Lower lobe of right lung (tissue), 2 donors: ENCODE measurements around the gene SNRK. TPM values are rescaled to one million over a fixed set of nuclear protein-coding genes. Genes with fewer than 3 reads are reported as not detected.

Experiments used
- ATAC-seq, 2 donors: fragments of 200-7000 bp; cut with Tn5 transposase; one replicate each; pipeline ENCODE4 v1.9.1; 2020 to 2022; ENCODE audit warnings: mild to moderate bottlenecking in 2 of 2, moderate library complexity in 2 of 2
- DNase-seq: peaks from one replicate; pipeline ENCODE4 v3.0.0-alpha.2; 2020
- H3K27ac ChIP-seq: fragments of 200-600 bp; one replicate; pipeline ENCODE4 v1.8.0; 2022
- H3K27me3 ChIP-seq: fragments of 200-600 bp; one replicate; pipeline ENCODE4 v1.8.0; 2022; ENCODE audit warnings: low read depth
- H3K36me3 ChIP-seq: fragments of 200-600 bp; one replicate; pipeline ENCODE4 v1.8.0; 2022; ENCODE audit warnings: mild to moderate bottlenecking
- H3K4me1 ChIP-seq: fragments of 200-600 bp; one replicate; pipeline ENCODE4 v1.8.0; 2022
- H3K4me3 ChIP-seq: fragments of 200-600 bp; one replicate; pipeline ENCODE4 v1.8.0; 2022; ENCODE audit warnings: mild to moderate bottlenecking
- H3K9me3 ChIP-seq: fragments of 200-600 bp; one replicate; pipeline ENCODE4 v1.8.0; 2022
- CTCF ChIP-seq: fragments of 200-600 bp; IDR thresholded peaks from one replicate; pipeline ENCODE4 v1.8.0; 2022; ENCODE audit warnings: antibody characterized with exemption, mild to moderate bottlenecking
- intact Hi-C: fragments of 100-400 bp; cut with DNase I; formaldehyde crosslinking; loops from one replicate; pipeline ENCODE4 v1.11.0; 2022
- total RNA-seq: library from RNA; stranded (reverse); fragmentation: NEBNext Ultra II Directional; extraction: Animal tissue kit (Norgen Biotek cat#: 25700); gene quantifications from one replicate; pipeline ENCODE4 v1.2.1, GENCODE V29; 2021
- donor health status: DM: no; HTN: yes; CAD: no; lungs with severe emphysema.

The SNRK gene
- total RNA-seq, 1 donor from 2014 or later, result 55.1 TPM

GRCh38 chr3:43253294-43253693 is 33.0 kb upstream of the SNRK start:
- DNase-seq, result no peak
- no peak for TF ChIP-seq CTCF

GRCh38 chr3:43254125-43254524 is 32.2 kb upstream of the SNRK start:
- intact Hi-C loops, result no loop called here
- Histone ChIP-seq H3K36me3 (no peaks in the 10 kb centered on the region), H3K27me3 (no peaks in the 10 kb centered on the region), H3K27ac (no peak overlapping the region), H3K4me1 (peaks cover 14% of the 10 kb centered on the region), H3K9me3 (no peaks in the 10 kb centered on the region), H3K4me3 (no peak overlapping the region)
- no peak for ATAC-seq
- no peak for DNase-seq
- TF ChIP-seq CTCF, result no peak

More at GRCh38 chr3:43253294-43253693, 33.0 kb upstream of the SNRK start:
- H3K4me1 ChIP-seq, result peaks cover 15% of the 10 kb centered on the region
- H3K36me3 ChIP-seq, result no peaks in the 10 kb centered on the region
- intact Hi-C loops, result no loop called here
- no peak for ATAC-seq
- no peaks in the 10 kb centered on the region for H3K9me3 ChIP-seq
- no peaks in the 10 kb centered on the region for H3K27me3 ChIP-seq
- H3K27ac ChIP-seq, result no peak overlapping the region
- H3K4me3 ChIP-seq, result no peak overlapping the region

- no peaks in the 10 kb centered on the region for H3K36me3 ChIP-seq
- no peaks in the 10 kb centered on the region for H3K9me3 ChIP-seq
- TF ChIP-seq CTCF, result no peak
- no peak overlapping the region for H3K4me3 ChIP-seq
- ATAC-seq (peak; percentile 49 to 52), DNase-seq (no peak)
- peaks cover 14% of the 10 kb centered on the region for H3K4me1 ChIP-seq
- H3K27me3 ChIP-seq, result no peaks in the 10 kb centered on the region
- intact Hi-C loops, result no loop called here
- no peak overlapping the region for H3K27ac ChIP-seq
Measured at GRCh38 chr3:43255662-43256061, 30.7 kb upstream of the SNRK start.

GRCh38 chr3:43256714-43257461 is 29.5 kb upstream of the SNRK start:
- Histone ChIP-seq H3K27me3 (no peaks in the 10 kb centered on the region), H3K27ac (no peak overlapping the region), H3K4me3 (no peak overlapping the region), H3K9me3 (no peaks in the 10 kb centered on the region), H3K36me3 (no peaks in the 10 kb centered on the region), H3K4me1 (peaks cover 14% of the 10 kb centered on the region)
- ATAC-seq (peak; percentile 64 to 77), DNase-seq (no peak)
- intact Hi-C loops, result no loop called here
- no peak for TF ChIP-seq CTCF

GRCh38 chr3:43257850-43258249 is 28.5 kb upstream of the SNRK start:
- peak; percentile 54 to 62 for ATAC-seq
- no peak for DNase-seq
- TF ChIP-seq CTCF, result no peak

More at GRCh38 chr3:43257850-43258249, 28.5 kb upstream of the SNRK start:
- intact Hi-C loops, result no loop called here
- no peak overlapping the region for H3K4me3 ChIP-seq
- no peaks in the 10 kb centered on the region for H3K27me3 ChIP-seq
- no peak overlapping the region for H3K27ac ChIP-seq
- H3K36me3 ChIP-seq, result no peaks in the 10 kb centered on the region
- H3K9me3 ChIP-seq, result no peaks in the 10 kb centered on the region
- peaks cover 14% of the 10 kb centered on the region for H3K4me1 ChIP-seq
